Measurements from ENCODE around the gene FFAR1.

The FFAR1 gene

GRCh38 chr19:35350591-35350990 is 2.9 kb downstream of the FFAR1 start:
- TF ChIP-seq, protein P1, sequence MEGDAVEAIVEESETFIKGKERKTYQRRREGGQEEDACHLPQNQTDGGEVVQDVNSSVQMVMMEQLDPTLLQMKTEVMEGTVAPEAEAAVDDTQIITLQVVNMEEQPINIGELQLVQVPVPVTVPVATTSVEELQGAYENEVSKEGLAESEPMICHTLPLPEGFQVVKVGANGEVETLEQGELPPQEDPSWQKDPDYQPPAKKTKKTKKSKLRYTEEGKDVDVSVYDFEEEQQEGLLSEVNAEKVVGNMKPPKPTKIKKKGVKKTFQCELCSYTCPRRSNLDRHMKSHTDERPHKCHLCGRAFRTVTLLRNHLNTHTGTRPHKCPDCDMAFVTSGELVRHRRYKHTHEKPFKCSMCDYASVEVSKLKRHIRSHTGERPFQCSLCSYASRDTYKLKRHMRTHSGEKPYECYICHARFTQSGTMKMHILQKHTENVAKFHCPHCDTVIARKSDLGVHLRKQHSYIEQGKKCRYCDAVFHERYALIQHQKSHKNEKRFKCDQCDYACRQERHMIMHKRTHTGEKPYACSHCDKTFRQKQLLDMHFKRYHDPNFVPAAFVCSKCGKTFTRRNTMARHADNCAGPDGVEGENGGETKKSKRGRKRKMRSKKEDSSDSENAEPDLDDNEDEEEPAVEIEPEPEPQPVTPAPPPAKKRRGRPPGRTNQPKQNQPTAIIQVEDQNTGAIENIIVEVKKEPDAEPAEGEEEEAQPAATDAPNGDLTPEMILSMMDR (IDR thresholded peaks at IDR 0.05; ENCODE audit: extremely low read depth, missing control alignments), result no peak
- no peak for DNase-seq (ENCODE audit: low spot score)

DNA sequence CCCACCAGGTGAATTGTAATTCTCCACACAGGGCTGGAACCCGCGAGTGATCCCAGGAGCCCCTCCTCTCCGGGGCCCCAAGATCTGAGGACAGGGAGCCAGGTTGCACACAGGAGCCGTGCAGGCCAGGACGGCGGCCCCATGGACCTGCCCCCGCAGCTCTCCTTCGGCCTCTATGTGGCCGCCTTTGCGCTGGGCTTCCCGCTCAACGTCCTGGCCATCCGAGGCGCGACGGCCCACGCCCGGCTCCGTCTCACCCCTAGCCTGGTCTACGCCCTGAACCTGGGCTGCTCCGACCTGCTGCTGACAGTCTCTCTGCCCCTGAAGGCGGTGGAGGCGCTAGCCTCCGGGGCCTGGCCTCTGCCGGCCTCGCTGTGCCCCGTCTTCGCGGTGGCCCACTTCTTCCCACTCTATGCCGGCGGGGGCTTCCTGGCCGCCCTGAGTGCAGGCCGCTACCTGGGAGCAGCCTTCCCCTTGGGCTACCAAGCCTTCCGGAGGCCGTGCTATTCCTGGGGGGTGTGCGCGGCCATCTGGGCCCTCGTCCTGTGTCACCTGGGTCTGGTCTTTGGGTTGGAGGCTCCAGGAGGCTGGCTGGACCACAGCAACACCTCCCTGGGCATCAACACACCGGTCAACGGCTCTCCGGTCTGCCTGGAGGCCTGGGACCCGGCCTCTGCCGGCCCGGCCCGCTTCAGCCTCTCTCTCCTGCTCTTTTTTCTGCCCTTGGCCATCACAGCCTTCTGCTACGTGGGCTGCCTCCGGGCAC is 3.9 kb downstream of the FFAR1 start:
- TF ChIP-seq, protein P1 (IDR thresholded peaks at IDR 0.05; ENCODE audit: extremely low read depth, missing control alignments), result no peak
- no peak for DNase-seq (ENCODE audit: low spot score)

GRCh38 chr19:35352177-35352447 is 4.4 kb downstream of the FFAR1 start:
- DNase-seq (ENCODE audit: low spot score), result no peak
- TF ChIP-seq, protein P1 (IDR thresholded peaks at IDR 0.05; ENCODE audit: extremely low read depth, missing control alignments), result no peak

DNA sequence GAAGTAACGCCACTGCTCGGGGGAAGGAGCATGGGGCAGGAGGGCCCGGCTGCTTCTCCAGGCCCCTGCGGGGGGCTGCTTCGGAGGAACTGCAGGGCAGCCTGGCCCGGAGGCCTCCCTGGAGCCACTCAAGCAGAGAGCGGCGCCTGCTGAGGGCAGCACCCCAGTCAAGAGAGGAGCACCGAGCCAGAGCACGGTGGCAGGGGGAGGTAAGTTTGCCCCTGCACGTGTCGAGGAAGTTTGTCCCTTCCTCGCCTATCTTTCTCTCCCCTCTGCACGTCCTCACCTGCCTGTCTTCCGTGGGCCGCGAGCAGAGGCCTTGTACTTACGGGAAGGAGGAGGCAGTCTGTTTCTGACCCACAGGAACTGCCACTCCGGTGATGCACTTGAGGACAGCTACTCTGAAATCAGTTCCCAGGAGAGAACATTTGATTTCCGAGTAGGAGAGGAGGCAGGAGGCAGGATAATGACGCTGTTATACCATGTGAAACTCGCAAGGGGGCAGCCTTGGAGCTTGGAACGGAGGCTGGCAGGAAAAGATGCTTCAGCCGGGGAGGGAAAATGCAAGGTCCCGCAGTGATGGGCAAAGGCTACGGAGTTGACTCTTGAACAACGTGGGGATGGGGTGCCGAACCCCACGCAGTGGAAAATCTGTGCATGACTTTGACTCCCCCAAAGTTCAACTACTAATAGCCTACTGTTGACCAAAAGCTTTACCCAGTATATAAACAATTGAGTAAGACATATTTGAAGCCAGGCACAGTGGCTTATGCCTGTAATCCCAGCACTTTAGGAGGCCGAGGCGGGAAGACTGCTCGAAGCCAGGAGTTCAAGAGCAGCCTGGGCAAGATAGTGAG is 5.0 kb downstream of the FFAR1 start:
- TF ChIP-seq, protein P1 (IDR thresholded peaks at IDR 0.05; ENCODE audit: extremely low read depth, missing control alignments), result peak; percentile 95
- peak; percentile 89 for DNase-seq (ENCODE audit: low spot score)

DNA sequence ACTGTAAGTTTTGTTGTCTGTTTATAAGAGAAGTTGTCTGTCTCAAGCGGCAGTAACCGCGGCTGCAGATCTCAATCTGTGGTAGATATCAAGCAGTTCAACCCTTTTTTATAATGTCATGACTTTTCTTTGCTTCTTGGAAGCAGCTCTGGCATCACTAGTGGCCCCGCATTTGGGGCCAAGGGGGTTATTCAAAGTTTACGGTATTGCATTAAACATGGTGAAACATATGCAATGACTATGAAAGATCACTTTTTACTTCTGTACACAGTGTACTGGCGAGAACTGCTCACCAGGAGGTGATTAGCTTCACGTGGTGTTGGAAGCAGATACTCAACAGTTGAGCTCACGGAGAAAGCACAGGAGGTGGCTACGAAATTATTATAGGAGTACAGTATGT is 5.9 kb downstream of the FFAR1 start:
- TF ChIP-seq, protein P1 (IDR thresholded peaks at IDR 0.05; ENCODE audit: extremely low read depth, missing control alignments), result no peak
- DNase-seq (ENCODE audit: low spot score), result no peak

DNA sequence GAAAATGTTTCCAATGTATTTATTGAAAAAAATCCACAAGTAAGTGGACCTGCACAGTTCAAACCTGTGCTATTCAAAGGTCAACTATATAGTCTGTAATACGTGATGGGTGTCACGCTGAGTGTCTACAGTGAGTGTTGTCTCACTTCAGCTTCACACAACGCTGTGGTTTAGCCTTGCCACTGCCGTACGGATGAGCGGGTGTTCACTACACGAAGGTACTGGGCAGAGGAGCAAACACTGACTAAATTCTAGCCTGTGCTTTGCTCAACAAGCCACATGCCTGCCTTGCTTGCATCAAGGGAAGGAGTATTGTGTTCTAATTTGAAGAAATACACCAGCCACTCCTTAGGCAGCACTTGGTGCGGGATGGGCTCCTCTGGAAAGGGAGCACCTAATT is 7.2 kb downstream of the FFAR1 start:
- no peak for DNase-seq (ENCODE audit: low spot score)
- TF ChIP-seq, protein P1 (IDR thresholded peaks at IDR 0.05; ENCODE audit: extremely low read depth, missing control alignments), result no peak

- no peak for DNase-seq (ENCODE audit: low spot score)
- TF ChIP-seq, protein P1 (IDR thresholded peaks at IDR 0.05; ENCODE audit: extremely low read depth, missing control alignments), result no peak
Measured at GRCh38 chr19:35355791-35356460, 8.2 kb downstream of the FFAR1 start.

Data from GM20000 (cell line).